Uterus (tissue), 2 donors: ENCODE results near the gene ZMYND19.

Experiments used
- POLR2A ChIP-seq, 2 donors: fragments of 450-650 bp; IDR thresholded peaks; one replicate each; pipeline ENCODE4 v1.6.1; 2016; ENCODE audit warnings: antibody characterized with exemption in 2 of 2, mild to moderate bottlenecking in 1 of 2, moderate library complexity in 1 of 2
- TF ChIP-seq, protein P1 (sequence below), 4 experiments: fragments of 200-600 bp in 2 of 4; fragments of 450-650 bp in 2 of 4; sonication (generic) in 2 of 4; IDR thresholded peaks; one replicate each; pipeline ENCODE4 v1.5.1; 2016 to 2019; ENCODE audit warnings: antibody characterized with exemption in 4 of 4, mild to moderate bottlenecking in 2 of 4, moderate library complexity in 1 of 4

DNA sequence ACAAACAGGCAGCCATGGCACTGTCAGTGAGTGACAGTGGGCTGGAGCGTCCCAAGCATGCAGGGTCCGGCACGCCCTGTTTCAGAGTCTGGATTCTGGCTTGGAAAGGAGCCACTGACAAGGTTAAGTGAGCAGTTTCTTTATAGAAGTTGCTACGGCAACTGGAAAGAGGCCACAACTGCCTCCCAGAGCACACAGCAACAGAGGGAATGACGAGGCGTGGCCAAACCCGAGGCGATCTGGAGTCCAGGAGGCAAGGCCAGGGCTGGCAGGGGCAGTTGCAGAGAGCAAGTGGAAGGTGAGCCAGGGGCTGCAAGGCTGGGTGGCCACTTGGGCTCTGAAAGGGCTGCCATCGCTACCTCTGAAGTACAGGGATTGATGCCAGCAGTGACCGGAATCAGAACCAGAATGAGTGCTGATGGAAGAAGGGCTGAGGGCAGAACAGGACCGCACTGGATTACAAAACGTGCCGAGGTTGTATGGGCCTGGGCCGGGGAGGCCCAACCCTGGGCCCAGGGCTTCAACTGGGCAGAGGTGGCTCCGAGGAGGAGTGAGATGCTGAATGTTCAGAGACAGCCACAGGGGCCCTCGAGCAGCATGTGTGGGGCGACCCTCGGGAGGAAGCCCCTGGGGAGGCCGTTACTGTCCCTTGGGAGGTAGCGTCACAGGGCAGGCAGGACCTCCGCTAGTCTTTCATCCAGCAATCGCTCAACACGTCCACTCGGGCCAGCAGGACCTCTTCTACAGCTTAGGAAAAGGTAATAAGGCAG, 34.1 kb downstream of the ZMYND19 start:
- TF ChIP-seq, protein P1, sequence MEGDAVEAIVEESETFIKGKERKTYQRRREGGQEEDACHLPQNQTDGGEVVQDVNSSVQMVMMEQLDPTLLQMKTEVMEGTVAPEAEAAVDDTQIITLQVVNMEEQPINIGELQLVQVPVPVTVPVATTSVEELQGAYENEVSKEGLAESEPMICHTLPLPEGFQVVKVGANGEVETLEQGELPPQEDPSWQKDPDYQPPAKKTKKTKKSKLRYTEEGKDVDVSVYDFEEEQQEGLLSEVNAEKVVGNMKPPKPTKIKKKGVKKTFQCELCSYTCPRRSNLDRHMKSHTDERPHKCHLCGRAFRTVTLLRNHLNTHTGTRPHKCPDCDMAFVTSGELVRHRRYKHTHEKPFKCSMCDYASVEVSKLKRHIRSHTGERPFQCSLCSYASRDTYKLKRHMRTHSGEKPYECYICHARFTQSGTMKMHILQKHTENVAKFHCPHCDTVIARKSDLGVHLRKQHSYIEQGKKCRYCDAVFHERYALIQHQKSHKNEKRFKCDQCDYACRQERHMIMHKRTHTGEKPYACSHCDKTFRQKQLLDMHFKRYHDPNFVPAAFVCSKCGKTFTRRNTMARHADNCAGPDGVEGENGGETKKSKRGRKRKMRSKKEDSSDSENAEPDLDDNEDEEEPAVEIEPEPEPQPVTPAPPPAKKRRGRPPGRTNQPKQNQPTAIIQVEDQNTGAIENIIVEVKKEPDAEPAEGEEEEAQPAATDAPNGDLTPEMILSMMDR (IDR thresholded peaks at IDR 0.05), result no peak
- TF ChIP-seq POLR2A (IDR thresholded peaks at IDR 0.05), result no peak
